GM19395 (cell line): Measurements from ENCODE around the gene HOXC5.

Experiments used
- ATAC-seq: cut with Tn5 transposase; IDR thresholded peaks from one replicate; pipeline ENCODE4 v1.9.1; 2021; ENCODE audit warnings: mild to moderate bottlenecking, moderate library complexity; ENCODE audit not compliant: unreplicated experiment

The HOXC5 gene

DNA sequence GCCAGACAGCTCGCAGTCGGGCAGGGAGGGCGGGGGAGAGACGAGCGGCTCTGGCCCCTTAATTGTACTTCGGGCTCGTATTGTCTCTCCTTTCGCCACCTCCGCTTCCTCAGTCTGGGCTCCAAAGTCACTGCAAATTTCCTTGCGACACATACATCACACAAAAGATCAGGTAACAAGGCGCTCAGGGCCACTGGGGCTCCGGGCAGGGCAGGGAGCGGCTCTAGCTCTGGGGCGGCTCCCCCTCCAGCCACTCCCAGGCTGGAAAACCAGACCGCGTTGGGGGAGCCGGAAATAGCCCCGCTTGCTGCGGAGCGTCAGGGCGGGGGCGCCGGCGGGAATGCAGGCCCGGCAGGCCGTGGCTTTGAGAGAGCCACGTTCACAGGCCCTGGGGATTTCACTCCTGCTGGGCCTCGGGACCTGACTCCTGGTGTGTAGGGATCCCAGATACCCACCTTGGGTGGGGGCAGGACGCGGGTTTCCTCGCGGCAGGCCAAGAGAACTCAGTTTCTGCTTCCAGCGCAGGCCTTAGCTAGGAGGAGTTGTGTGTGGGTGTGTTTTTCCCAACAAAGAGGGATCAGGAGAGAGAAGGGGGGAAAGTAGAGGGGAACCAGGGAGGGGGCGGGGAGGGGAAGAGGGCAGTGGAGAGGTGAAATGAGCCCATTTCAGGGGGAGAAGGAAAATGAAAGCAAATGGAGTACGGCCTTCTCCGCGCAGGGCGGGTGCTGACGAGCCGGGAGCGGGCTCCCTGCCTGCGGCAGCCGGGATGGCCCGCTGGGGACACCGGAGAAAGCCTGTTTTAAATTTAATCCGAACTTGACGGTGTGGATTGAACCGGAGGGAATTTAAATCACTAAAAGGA is 37.2 kb upstream of the HOXC5 start:
- ATAC-seq = no peak

GRCh38 chr12:53996240-53997203 is 36.3 kb upstream of the HOXC5 start:
- no peak for ATAC-seq

DNA sequence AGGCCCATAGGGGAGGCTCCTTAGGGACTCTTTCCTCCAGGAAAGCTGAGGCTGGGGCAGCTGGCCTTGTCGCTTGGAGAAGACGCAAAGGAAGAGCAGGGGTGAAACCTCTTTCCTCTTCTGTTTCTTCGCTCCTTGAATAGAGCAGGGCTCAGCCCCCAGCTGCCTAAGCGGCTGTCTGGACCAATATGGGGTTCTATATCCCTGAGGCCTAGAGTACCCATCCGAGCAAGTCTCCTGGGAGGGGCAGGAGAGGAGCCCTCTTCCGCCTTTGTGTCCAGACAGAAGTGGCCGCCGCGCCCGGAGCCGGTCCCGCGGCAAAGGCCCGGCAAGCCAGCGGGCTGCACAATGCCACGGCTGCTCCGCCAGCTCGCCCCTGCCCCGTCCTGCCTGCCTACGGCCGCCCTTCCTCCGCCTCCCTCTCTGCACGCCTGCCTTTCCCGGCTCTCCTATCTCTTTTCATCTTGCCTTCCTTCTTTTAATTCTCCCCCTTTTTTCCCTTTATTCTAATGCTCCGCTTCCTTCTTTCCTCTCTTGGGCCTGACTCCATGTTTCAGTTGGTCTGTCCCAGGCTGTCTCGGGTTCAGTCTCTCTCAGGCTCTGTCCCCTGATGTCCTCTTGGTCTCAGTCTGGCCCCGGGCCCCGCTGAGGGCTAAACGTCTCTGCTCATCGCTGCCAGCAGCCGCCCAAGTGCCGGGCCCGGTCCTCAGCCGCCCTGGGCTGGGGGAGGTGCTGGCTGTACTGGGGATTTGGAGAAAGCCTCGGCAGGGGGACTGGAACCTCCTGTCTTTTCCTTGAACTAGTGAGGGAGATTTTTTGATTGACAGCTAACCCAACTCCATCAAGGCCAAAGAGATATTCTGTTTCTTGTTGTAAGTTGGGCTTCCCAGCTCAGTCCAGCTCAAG is 35.4 kb upstream of the HOXC5 start:
- ATAC-seq = no peak

- no peak for ATAC-seq
Measured at GRCh38 chr12:53998110-53998899, 34.5 kb upstream of the HOXC5 start.

- ATAC-seq = no peak
Measured at GRCh38 chr12:53998900-53999236, 34.0 kb upstream of the HOXC5 start.

DNA sequence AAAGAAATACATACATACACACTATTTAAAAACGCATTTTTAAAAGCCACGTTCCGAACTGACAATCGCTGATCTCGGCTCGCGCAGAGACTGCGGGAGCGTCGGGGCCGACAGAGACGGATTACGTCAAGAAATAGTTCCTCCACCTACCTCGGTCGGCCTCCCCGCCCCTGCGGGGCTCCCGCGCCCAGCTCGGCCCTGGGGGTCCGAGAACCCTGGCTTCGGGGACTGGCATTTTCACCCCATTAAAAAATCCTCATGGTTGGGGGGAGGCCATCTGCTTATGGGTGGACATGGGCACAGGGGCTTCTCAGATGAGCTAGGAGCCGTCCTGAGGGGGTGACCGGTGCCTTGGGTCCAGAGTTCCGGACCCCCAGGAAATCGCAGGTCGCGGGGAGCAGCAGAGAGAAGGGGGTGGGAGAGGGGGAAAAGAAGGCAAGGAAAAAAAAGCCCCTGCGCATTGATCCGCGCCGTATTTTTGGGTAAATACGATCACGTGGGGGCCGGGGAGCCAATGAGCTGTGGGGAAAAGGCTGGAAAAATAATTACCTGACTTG is 33.2 kb upstream of the HOXC5 start:
- no peak for ATAC-seq

DNA sequence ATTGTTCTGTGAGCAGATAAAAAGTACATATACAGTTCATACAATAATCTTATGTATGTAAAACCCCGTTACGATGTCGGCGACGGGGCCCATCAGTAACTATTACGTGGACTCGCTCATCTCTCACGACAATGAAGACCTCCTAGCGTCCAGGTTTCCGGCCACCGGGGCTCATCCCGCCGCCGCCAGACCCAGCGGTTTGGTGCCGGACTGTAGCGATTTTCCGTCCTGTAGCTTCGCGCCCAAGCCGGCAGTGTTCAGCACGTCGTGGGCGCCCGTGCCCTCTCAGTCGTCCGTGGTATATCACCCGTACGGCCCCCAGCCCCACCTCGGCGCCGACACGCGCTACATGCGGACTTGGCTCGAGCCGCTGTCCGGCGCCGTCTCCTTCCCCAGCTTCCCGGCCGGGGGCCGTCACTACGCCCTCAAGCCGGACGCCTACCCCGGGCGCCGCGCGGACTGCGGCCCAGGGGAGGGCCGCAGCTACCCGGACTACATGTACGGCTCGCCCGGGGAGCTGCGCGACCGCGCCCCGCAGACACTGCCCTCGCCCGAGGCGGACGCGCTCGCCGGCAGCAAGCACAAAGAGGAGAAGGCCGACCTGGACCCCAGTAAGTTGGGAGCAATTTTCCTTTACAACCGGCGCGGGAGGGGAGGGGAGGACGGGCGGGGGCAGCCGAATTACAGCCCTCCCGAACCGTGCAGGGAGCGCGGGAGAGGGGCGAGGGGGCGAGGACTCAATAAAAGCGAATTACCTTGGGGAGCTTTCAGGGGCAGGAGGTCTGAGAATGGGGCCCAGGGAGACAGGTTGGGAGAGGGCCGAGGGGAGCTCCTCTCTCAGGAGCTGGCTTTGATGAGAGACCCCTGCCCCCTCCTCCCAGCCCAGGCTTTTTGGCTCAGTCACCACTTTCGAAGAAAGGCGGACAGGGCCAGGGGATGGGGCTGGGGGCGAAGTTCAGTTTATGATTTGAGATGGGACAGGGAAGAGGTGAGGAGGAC is 32.4 kb upstream of the HOXC5 start, which contains the start of gene HOXC9:
Gene HOXC9 (plus strand): TSS at position 46 of the 999 bp plus-strand sequence. CDS start 28 bp downstream, at position 74.
- no peak for ATAC-seq

DNA sequence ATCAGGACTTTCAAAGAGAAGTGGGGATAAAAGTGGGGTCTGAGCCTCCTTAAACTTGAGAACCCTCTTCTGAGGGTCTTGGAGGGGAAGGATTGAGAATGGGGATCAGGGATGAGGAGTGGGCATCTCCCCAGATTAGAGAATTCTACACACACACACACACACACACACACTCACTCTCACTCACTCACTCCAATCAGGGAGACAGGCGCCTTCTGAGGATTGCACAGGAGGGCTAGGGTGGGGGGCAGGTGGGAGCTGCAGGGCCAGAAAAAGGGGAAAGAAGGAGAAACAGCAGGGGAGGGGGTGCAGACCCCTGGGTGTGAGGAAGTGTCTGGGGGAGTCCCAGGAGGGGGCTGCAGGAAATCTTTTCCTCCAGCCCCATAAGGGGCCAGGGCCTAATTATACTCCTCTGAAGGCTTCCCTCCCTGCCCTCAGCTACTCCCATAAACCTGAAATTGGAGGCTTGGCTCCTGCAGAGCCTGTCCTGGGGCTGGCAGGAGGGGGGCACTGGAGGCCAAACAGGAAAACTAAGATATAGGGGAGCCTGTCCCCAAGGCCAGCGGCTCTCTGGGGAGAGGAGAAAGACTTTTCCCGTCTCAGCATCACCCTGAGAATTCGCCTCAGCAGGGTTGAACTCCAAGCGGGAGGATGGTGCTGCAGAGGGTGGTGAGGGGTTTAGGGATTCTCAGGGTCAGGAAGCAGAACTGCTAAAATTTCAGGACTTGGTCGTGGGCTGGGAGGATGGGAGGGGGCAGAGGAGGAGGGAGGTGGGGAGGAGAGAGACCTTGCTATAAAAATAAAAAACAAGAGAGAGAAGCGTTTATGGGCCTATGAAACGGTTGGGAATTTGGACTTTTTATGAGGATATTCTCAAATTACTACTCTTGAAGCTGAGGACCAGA is 31.3 kb upstream of the HOXC5 start:
- no peak for ATAC-seq

GRCh38 chr12:54002278-54002914 is 30.5 kb upstream of the HOXC5 start:
- ATAC-seq = no peak

DNA sequence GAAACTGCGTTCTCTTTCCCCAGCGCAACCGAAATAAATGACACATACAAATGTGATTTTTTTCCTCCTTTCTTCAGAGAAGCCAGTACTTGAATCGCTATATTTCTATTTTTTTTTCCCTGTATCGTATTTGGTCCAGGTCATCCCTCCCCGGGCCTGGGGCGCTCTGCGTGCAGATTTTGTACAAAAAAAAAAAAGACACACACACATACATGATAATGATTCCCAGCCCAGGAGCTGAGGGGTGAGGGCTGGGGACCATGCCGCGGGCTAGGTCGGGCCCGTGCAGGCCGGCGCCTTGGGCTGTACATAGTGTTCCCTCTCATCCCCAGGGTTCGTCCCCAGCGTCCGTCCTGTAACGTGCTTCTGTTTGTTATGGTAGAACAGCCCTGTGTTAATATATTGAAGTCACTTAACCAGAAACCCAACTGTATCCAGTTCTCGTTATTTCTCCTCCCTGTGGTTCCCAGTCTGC is 29.9 kb upstream of the HOXC5 start:
- no peak for ATAC-seq

GRCh38 chr12:54003625-54004024 is 29.2 kb upstream of the HOXC5 start:
- ATAC-seq = no peak

DNA sequence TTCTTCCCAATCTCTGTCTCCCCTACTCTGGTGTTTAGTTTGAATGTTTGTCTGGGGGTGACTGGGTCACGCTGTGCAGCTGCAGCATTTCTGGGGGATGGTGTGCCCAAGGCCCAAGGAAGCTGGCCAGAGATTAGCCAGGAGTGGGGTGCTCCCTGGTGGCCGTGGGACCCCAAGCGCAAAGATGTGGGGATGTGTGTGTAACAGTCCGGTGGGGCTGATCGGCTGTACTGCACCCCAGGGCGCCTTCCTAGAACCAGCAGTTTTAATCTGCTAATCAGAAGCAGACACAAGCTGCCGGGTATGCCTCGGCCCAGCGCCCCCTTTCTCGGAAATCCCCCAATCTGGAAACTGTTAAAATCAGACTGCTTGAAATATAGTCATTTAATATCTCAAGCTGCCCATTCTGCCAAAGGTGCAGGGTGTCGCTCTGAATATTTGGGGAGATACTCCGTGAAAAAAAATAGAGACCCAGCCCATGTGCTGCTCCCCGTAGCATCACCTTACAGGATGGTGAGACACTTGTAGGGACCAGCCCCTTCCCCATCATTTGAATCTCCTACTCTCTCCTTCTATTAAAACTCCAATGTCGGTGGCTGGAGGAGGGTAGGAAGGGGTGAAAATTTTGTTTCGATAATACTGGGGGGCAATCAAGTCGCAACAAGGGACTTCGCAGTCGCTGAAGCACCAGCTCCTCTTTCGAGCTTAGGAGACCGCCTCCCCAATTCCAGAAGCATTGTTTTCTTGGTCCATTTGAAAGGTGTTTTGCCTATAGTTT is 28.6 kb upstream of the HOXC5 start:
- no peak for ATAC-seq

DNA sequence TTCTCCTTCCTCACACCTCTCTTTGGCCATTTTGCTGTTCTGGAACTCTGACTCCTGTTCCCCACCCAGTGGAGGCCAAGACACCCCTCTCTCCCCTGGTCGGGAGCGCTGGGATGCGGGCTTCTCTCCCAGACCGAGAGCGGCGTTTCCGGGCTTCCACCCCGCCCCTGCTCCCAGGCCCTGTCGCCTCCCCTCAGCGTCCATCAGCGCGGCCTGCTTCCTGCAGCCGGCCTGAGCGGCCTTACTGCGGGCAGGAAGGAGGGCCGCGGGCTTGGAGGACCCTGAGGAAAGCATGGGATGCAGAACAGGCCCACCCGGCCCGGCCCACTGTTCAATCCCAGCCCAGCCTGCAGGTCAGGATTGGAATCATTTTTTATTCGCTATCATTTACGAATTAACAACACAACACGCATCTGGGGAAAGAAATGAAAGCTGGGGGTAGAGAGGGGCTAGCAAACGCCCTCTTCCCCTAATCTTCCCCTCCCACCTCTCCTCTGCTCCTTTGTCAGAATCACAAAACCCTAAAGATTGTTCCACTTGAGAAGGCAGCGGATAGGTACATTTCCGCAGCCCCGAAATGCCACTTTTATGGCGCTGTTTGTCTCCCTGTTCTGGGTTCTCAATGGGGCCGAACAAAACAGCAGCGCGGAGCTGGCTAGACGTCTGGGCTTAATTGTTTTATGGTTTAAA is 27.9 kb upstream of the HOXC5 start:
- no peak for ATAC-seq

DNA sequence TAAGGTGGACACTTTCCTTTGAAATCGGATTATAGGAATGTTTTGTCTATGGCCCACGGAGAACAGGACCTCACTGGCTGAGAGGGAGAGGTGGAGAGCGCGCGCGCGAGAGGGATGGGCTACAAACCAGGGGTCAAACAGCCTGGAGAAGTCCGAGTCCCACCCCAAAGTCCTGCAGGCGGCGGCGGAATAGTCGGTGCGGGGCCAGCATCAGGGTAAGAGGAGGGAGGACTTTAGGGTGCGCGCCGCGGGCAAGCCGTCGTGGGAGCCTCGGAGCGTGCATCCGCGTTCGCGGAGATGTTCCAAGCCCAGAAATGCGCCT is 27.4 kb upstream of the HOXC5 start:
- ATAC-seq = no peak

- peak; percentile 57 for ATAC-seq
Measured at GRCh38 chr12:54005853-54006558, 26.8 kb upstream of the HOXC5 start.
